HG02852 (cell line): Measurements from ENCODE around the gene AGFG1.
A peak's percentile ranks its signal among the peaks of the same experiment; 100 is the strongest.

ENCODE experiments used
- ATAC-seq: cut with Tn5 transposase; IDR thresholded peaks from one replicate; pipeline ENCODE4 v1.9.1; 2021; ENCODE audit warnings: mild to moderate bottlenecking, moderate library complexity; ENCODE audit not compliant: unreplicated experiment

AGFG1 gene, protein sequence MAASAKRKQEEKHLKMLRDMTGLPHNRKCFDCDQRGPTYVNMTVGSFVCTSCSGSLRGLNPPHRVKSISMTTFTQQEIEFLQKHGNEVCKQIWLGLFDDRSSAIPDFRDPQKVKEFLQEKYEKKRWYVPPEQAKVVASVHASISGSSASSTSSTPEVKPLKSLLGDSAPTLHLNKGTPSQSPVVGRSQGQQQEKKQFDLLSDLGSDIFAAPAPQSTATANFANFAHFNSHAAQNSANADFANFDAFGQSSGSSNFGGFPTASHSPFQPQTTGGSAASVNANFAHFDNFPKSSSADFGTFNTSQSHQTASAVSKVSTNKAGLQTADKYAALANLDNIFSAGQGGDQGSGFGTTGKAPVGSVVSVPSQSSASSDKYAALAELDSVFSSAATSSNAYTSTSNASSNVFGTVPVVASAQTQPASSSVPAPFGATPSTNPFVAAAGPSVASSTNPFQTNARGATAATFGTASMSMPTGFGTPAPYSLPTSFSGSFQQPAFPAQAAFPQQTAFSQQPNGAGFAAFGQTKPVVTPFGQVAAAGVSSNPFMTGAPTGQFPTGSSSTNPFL

DNA sequence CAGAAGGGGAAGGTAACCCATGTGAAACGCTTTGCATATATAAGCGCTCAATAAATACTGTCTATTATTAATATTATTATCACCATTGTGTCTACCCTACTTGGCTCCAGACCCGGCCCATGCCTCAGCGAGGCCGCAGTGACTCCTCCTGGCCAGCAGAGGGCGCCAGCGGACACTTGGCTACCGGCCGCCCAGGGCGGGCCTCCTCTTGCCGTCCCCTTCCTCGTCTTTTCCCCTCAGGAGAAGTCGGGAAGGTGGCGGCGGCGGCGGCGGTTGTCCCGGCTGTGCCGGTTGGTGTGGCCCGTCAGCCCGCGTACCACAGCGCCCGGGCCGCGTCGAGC, at the start of gene AGFG1:
Gene AGFG1, plus strand, starts transcription at position 233 of the 341 bp plus-strand sequence. CDS start 266 bp downstream, outside the sequence.
- ATAC-seq: peak; percentile 88

DNA sequence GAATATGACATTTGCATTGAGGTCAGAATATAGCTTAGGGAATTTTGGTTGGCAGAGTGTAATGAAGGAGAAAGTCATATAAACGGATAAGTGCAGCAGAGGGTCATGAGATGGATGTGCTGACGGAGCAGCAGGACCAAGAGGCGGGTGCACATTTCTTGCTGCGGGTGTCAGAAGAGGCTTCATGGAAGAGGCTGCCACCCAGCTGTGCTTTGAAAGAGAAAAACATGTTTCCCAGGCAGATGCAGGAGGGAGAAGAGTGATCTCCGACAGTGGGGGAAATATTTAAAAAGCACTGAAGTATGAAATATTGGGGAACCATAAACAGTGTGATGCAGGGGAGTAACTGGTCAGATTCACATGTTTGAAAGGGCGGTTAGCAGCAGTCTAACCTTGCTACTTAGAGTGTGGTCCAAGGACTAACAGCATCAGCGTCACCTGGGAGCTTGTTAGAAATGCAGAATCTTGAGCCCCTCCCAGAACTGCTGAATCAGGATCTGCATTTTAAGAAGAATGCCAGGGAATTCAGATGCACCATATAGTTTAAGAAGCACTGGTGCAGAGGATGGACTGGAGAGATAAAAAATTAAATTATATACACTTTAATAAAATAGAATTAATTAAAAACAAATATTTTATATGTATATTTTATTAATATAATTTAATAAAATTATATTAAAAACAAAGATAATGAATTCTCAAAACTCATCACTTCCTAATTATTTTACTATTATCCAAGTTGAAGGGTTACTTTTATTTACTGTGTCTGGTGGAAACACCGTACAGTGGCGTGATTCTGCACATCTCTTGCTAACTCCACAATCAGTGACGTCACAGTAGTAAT, 48.1 kb upstream of the AGFG1 start:
- no peak for ATAC-seq

DNA sequence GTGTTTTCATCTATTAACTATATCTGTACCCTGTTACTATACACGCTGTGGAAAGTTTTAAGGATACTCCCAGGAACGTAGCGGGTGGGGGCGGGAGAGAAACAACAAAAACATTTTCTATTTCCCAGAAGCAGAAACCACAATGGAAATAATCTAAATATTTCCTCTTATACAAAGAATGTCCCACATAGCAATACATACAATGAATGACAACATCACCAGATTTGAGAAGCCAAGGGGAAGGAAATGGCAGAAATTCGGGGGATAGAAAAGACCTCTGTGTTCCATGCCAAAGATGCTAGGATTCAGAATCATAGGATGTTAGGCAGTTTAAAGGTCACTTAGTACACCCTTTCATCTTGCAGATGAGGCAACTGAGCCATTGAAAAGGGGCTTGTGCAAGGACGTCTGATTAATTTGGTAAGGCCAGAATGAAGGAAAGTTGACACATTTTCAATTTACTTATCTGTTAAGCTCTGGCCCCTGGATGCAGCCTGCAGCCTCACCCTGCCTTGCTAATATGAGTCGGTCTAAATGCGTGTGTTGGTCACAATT, 43.1 kb upstream of the AGFG1 start:
- no peak for ATAC-seq

DNA sequence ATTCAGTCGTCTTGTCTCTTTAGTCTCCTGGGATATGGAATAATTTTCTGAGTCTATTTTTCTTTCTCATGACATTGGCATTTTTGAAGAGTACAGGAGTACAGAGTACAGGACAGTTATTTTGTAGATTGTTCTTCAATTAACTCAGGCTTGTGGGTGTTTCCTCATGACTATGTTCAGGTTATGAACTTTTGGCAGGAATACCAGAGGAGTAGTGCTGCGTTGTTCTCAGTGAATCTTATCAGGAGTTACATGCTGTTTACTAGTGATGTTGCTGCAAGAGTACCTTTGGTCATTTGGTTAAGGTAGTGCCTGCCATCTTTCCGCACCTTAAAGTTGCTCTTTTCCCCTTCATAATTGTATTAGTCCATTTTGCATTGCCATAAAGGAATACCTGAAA, 41.3 kb upstream of the AGFG1 start:
- no peak for ATAC-seq

DNA sequence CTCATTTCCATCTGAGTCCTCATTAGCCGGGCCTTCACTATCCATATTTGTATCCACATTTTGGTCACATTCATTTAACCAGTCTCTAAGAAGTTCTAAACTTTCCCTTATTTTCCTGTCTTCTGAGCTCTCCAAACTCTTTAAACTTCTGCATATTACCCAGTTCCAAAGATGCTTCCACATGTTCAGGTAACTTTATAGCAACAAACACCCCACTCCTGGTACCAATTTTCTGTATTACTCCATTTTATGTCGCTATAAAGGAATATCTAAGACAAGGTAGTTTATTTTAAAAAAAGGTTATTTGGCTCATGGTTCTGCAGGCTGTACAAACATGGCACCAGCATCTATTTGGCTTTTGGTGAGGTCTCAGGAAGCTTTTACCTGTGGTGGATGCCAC, 38.8 kb upstream of the AGFG1 start:
- no peak for ATAC-seq

DNA sequence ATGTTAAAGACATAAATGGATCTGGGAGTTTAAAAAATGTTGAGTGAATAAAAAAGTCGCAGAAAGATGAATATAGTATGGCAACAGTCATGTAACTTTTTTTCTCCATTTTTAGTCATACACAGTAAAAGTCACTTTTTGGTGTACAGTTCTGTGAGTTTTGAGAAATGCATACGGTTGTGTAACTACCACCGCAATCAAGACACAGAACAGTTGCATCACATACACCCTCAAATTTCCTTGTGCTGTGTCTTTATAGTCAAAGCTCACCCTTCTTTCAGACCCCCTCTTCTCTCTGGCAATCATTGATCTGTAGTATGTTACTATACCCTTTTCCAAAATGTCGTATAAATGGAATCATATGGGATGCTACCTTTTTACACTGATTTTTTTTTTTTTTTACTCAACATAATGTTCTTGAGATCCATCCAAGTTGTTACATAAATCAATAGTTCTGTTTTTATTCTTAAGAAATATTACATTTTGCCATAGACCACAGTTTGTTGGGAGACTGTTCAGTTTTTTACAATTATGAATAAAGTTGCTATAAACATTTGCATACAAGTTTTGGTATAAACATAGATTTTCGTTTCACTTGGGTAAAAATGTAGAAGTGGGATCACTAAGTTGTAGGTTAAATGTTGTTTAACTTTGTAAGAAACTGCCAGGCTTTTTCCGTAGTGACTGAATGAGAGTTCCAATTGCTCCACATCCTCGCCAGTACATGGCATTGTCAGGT, 35.4 kb upstream of the AGFG1 start:
- ATAC-seq: no peak

DNA sequence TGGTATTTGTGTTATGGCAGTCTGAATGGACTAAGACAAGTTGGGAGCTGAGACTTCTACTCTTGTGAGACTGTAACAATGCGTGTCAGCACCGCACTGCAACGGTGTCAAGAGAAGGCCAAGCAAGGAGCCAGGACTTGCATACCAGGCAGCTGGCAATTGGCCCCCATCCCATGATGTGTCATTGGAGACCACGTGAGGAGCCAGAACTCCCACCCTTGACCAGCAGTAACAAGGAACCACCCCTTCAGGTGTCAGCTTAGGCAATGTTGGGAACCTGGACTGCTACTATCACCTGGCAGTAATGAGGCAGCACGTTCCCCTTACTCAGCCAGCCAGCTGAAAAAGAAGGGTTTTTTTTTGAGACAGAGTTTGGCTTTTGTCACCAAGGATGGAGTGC, 32.7 kb upstream of the AGFG1 start:
- no peak for ATAC-seq

DNA sequence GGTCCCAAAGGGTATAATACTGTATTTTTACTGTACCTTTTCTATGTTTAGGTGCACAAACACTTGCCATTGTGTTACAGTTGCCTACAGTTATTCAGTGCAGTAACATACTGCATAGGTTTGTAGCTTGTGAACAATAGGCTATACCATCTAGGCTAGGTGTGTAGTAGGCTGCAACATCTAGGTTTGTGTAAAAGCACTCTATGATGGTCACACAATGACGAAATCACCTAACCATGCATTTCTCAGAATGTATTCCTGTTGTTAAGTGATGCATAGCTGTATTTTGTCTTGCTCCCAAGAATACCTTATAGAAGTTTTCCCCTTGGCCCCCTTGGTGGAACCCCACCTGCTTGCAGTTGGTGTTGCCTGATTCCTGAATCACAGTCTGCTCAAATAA, 29.3 kb upstream of the AGFG1 start:
- no peak for ATAC-seq

DNA sequence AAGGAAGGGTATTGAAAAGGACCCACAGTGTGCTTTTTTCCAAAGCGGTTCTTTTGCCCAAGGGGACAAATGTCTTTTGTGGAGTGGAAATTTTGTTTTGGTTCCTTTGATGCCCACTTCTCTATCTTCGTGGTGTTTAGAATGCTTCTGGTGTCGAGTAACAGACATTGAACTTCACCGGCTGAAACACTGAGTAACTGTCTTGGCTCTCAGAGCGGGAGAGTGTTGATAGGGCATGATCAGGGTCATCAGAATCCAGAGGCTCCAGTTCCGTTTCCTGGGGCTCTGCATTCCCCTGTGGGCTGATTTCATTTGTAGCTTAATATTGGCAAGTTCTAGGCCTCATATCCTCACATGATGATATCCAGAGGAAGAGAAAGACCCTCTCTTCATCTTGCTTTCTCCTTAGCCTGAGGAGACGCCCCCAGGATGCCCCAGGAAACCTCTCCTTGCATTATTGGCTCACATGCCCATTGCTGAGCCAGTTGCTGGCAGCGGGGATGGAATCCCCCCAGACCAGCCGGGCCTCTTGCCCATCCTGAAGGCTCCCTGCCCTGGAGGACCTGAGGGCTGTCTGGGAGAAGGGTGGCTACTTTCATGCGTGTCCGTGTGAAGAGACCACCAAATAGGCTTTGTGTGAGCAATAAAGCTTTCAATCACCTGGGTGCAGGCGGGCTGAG, 27.9 kb upstream of the AGFG1 start:
- no peak for ATAC-seq

DNA sequence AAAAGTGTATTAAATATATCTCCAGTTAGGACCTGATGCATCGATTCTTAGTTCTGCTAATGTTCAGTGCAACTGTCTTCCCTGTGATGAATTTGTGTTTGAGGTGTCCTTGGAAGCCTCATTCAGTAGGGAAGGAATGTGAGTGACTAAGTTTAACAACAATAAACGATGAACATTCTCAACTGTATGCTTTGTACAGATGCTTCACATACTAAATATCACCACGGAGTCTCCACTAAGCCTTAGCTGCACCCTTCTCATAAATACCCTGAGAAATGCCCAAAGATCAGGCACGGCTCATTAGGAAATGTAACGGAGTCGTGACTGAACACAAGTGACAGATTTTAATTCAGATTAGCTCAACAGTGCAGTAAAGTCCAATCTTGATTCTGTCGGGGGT, 24.4 kb upstream of the AGFG1 start:
- ATAC-seq: no peak

DNA sequence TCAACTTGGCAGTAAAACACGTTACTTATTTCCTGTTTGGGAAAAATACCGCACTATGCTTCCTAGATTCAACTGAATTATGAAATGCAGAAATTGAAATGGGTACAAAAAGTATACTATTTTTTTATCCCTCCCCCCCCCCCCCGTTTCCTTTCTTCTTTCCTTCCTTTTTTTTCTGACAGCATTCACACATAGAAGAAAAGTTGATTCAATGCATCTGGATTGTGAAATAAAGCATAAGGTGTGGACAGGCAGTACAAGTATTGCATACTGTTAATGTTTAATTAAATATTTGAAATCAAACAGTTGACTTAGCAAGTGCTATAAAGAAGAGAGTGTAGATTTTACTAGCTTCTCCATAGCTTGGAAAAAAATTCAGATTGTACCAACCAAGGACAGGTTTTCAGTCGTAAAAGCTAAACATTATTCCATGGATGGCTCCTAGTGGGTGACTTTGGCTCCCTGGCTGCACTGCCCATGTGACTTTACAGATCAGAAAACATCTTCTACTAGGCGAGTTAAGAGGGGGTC, 21.6 kb upstream of the AGFG1 start:
- no peak for ATAC-seq

DNA sequence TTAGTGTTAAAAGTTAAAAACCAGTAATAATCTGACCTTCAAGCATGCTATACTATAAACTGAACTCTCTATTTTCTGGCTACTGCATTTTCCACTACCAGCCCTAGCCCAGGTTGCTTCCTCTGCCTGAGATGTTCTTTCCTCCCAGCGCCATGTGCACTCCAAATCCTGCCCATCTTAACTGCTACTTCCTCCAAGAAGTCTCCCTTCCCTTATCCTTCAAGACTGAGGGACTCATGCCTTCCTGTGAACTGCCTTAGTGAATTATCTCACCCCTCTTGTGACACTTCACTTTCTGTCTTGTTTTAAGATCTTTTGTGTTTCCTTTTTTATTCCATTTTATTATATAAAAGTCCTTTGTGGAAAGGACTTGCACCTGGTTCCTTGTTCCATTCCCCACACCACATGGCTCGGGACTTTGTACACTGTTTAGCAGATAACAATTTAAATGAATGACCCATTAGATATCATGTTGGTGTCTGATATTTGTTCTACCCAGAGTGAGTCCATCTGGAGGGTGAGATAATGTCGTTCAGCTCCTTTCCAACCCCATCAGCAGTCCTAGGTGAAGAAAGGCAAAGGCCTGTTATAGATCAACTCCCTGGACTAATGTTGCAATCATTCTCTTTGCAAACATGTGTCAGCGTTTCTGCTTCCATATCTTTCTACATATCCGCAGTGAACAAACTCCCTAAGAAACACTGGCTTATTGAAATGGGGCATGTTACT, 20.9 kb upstream of the AGFG1 start:
- no peak for ATAC-seq

DNA sequence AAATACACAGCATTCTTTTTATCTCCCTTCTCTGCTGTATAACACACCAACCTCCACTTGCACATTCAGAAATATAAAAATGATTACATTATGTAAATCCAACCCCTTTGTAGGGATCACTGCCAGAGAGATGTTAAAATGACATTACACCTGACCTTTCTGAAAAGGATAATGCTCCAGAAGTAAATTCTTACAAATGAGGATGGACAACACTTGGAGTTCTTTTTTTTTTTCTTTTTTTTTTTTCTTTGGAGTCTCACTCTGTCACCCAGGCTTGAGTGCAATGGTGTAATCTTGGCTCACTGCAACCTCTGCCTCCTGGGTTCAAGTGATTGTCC, 20.3 kb upstream of the AGFG1 start:
- ATAC-seq: no peak

DNA sequence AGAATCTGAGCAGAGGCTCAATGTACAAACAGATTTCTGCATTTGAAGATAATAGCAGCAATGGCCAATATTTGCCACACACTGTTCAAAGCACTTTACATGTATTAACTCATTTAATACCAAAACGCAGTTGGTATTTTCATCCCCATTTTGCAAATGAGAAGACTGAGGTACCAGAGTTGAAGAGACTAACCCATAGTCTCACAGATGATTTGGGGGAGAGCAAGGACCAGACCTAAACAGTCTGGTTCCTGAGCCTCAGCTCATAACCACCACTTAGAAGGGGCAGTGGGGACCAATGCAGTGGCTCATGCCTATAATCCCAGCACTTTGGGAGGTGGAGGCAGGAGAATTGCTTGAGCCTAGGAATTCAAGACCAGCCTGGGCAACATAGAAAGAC, 18.1 kb upstream of the AGFG1 start:
- ATAC-seq: no peak

DNA sequence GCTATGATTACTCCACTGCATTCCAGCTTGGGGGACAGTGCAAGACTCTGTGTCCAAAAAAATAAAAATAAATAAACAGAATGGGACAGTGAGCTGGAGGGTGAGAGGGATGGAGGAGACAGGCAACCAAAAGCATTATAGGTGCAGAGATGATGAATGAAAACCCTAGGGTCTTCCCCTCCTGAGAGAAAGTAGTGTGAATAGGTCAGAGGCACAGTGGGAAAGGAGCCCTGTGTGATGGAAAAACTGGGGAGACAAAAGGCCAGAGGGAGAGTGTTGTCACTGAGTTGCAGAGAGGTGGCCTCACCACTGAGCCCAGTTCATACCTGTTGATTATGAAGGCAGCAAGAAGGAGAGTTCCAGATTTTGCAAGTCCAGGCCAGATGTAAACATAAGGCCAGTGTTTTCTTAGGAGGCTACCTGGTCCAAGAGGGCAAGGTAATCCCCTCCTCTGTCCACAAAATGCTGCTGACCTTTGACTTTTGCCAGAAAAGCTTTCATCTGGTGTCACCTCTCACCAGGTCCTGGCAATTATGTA, 17.6 kb upstream of the AGFG1 start:
- no peak for ATAC-seq

DNA sequence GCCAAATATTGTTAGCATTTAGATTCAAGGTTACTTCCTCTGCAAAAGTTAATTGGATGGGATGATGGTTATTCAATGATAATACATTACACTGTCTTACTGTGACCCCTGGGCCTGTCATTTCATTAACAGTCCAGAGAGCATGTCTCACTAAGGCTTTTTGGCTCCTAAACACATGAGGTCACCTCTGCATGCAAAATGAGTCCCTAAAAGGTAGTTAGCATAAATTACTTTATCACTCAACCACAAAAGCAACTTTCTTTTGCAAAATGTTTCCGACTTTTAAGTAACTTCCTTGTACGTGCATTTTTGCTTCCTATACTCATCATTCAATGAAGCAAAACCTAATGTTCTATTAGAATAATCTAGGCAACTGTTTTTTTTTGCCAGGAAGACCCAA, 16.8 kb upstream of the AGFG1 start:
- ATAC-seq: no peak

DNA sequence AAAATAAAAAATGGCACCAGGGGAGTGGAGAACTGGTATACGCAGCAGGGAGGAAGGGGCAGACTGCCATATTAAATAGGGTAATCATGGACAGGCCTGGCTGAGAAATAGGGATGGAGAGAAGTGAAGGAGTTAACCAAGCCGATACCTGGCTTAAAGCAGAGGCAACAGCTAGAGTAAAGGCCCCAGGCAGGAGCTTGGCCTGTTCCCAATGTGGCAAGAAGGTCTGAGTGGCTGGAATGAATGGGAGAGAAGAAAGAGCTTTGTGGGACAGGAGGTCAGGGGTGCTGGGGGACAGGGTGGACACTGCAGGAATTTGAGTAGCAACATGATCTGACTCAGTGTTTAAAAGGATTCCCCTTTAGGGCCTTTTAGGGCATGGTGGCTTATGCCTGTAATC, 15.9 kb upstream of the AGFG1 start:
- ATAC-seq: no peak

DNA sequence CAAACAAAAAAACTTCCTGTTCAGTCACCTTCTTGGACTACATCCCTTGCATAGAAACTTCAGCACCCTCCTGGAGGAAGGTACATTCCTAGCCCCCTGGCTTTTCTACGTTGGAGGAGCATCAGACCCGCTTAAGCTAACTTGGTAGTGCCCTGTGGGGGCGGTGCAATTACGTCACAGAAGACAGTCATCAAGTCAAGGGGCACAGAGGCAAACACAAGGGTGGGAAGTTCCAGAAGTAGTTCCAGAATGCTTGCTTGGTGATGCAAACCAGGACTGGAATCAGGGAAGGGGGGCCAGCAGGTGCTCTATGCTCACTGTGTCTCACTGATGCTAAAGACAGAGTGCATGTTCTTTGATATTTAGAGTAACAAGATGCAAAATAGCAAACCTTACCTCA, 15.2 kb upstream of the AGFG1 start:
- no peak for ATAC-seq

DNA sequence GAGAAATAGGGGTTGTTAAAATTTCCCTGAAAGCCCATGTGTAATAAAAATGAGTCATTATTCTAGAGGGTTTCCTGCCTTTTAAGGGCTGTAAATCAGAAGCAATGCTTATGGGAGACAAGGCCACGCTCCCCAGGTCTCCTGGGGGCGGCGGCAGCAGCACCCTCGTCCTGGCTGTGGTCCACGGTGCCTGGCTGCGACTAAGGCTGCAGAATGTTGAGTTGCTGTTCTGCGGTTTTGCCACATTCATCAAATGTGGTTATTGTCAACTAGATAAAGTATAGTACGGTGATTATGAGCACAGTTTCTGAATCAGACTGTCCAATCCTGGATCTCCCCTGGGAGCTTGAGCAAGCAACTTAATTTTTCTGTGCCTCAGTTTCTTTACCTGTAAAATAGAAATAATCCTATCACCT, 11.9 kb upstream of the AGFG1 start:
- peak; percentile 19 for ATAC-seq
